Psoas muscle (tissue), 8 donors: ENCODE measurements around the gene LRGUK. TPM values are rescaled to one million over a fixed set of nuclear protein-coding genes. Genes with fewer than 3 reads are reported as not detected.

Experiments
- ATAC-seq, 4 donors: fragments of 200-7000 bp; cut with Tn5 transposase; one replicate each; pipeline ENCODE4 v1.9.1; 2020; ENCODE audit warnings: moderate library complexity in 3 of 4, mild to moderate bottlenecking in 2 of 4
- DNase-seq, 2 donors: peaks; one replicate each; pipeline ENCODE4 v3.0.0-alpha.2; 2020
- H3K27ac ChIP-seq: fragments of 200-600 bp; one replicate; pipeline ENCODE4 v1.8.0; 2022
- H3K27me3 ChIP-seq, 3 donors: fragments of 200-600 bp in 1 of 3; one replicate each; pipeline versions ENCODE4 v1.6.1 to v1.8.0; 2013 to 2022; ENCODE audit warnings: low read length in 2 of 3, mild to moderate bottlenecking in 2 of 3, moderate library complexity in 1 of 3; ENCODE audit not compliant: insufficient read depth in 3 of 3
- H3K36me3 ChIP-seq, 2 donors: fragments of 200-600 bp in 1 of 2; one replicate each; pipeline versions ENCODE4 v1.6.1 to v1.8.0; 2013 to 2022; ENCODE audit warnings: low read depth in 1 of 2, mild to moderate bottlenecking in 1 of 2, moderate library complexity in 1 of 2; ENCODE audit not compliant: insufficient read depth in 1 of 2
- H3K4me1 ChIP-seq: fragments of 200-600 bp; one replicate; pipeline ENCODE4 v1.8.0; 2022
- H3K4me3 ChIP-seq: fragments of 200-600 bp; one replicate; pipeline ENCODE4 v1.8.0; 2022; ENCODE audit warnings: mild to moderate bottlenecking
- H3K9me3 ChIP-seq: fragments of 200-600 bp; one replicate; pipeline ENCODE4 v1.8.0; 2022
- CTCF ChIP-seq: fragments of 200-600 bp; IDR thresholded peaks from one replicate; pipeline ENCODE4 v1.8.0; 2022; ENCODE audit warnings: antibody characterized with exemption
- WGBS, 3 donors: extraction: QIAGEN DNeasy Blood & Tissue Kit; methylation state at CpG; one replicate each; pipeline versions ENCODE4 v1.1.6 to v1.1.7; 2013; 5-methylcytosine and 5-hydroxymethylcytosine counted together
- intact Hi-C, 2 donors: fragments of 100-400 bp; cut with DNase I; formaldehyde crosslinking; loops; one replicate each; pipeline versions ENCODE4 v1.11.0 to v1.14.2; 2022
- polyA plus RNA-seq, 3 donors: library from polyadenylated mRNA; stranded (reverse); fragments of 200-250 nt; gene quantifications; one replicate each; pipeline ENCODE4 v1.2.3, GENCODE V29; 2013
- total RNA-seq, 4 donors: library from RNA; stranded (reverse); fragmentation: NEBNext Ultra II Directional in 2 of 4; extraction: Animal tissue kit (Norgen Biotek cat#: 25700) in 2 of 4; gene quantifications; one replicate each; pipeline versions ENCODE4 v1.2.1 to v1.2.4, GENCODE V29; 2021 to 2023
- donor health status: healthy with polysubstance abuse.
- donor health status: DM: no; HTN: no; CAD: no; lungs with moderate emphysema.
- donor health status: Bipolar disorder and iron deficiency.
- donor health status: healthy.
- donor health status: DM: yes; HTN: yes; CAD: no.
- donor health status: DM: no; HTN: no; CAD: no.
- donor health status: DM: no; HTN: no; CAD: no.
- donor health status: DM: yes; HTN: yes; CAD: no.

LRGUK gene
- total and polyA plus RNA-seq, 7 donors, result 0.07 to 0.43 (median 0.15) TPM; not detected in 1

- H3K36me3 ChIP-seq, result no peaks in the 10 kb centered on the region
- no peaks in the 10 kb centered on the region for H3K9me3 ChIP-seq
- 22 to 32% (median 22%) methylated on average over 2 of the region's 2 CpGs for WGBS, 3 donors
- H3K27me3 ChIP-seq, result peaks cover 0 to 4% (median 2%) of the 10 kb centered on the region in 3 donors
- no peak overlapping the region for H3K4me3 ChIP-seq
- intact Hi-C loops, result loop anchor here in 1 of 2 donors (5.0 kb wide), 1 partner anchor 187 kb away; the partner anchor contains the start of gene SLC35B4
- TF ChIP-seq CTCF, result no peak
- no peaks in the 10 kb centered on the region for H3K4me1 ChIP-seq
- DNase-seq, result no peak
- H3K27ac ChIP-seq, result no peak overlapping the region
- no peak for ATAC-seq
These were observed 2.9 kb downstream of the LRGUK start for GRCh38 chr7:134129856-134130523.

GRCh38 chr7:134134004-134134403 lies 6.9 kb downstream of the LRGUK start:
- intact Hi-C loops, result no loop called here
- H3K36me3 ChIP-seq, result no peaks in the 10 kb centered on the region
- H3K4me3 ChIP-seq, result no peak overlapping the region
- TF ChIP-seq CTCF, result no peak
- peaks cover 0 to 4% (median 2%) of the 10 kb centered on the region in 3 donors for H3K27me3 ChIP-seq
- H3K27ac ChIP-seq, result no peak overlapping the region
- WGBS, 3 donors, result 85 to 93% (median 91%) methylated on average over 3 of the region's 3 CpGs
- H3K4me1 ChIP-seq, result no peaks in the 10 kb centered on the region
- no peaks in the 10 kb centered on the region for H3K9me3 ChIP-seq
- DNase-seq (no peak), ATAC-seq (no peak)

GRCh38 chr7:134140889-134141867 lies 14.0 kb downstream of the LRGUK start:
- ATAC-seq (peak; percentile 71 to 90 (median 86)), DNase-seq (peak; percentile 65 to 75)
- Histone ChIP-seq H3K27me3 (no peaks in the 10 kb centered on the region), H3K9me3 (no peaks in the 10 kb centered on the region), H3K4me3 (no peak overlapping the region), H3K4me1 (no peaks in the 10 kb centered on the region), H3K36me3 (no peaks in the 10 kb centered on the region), H3K27ac (no peak overlapping the region)
- peak; percentile 87 for TF ChIP-seq CTCF
- WGBS, 3 donors, result 47 to 50% (median 48%) methylated on average over 18 of the region's 18 CpGs
- intact Hi-C loops, result no loop called here

- no peak for DNase-seq
- H3K27ac ChIP-seq, result no peak overlapping the region
- no peak for ATAC-seq
- H3K9me3 ChIP-seq, result no peaks in the 10 kb centered on the region
- intact Hi-C loops, result no loop called here
- WGBS, 3 donors, result 83 to 84% (median 84%) methylated on average over 5 of the region's 5 CpGs
- no peak overlapping the region for H3K4me3 ChIP-seq
- no peaks in the 10 kb centered on the region for H3K27me3 ChIP-seq
- no peaks in the 10 kb centered on the region for H3K36me3 ChIP-seq
- TF ChIP-seq CTCF, result no peak
- no peaks in the 10 kb centered on the region for H3K4me1 ChIP-seq
These were observed 14.7 kb downstream of the LRGUK start for GRCh38 chr7:134141868-134142264.
